ENCODE measurements around the gene CNTNAP1.
A peak's percentile ranks its signal among the peaks of the same experiment; 100 is the strongest.
"Not testable (repeated sequence)": the region's sequence is repeated elsewhere in the genome, so short reads cannot be mapped to it uniquely, and the experiment has no call there.

Gene CNTNAP1

GRCh38 chr17:42704490-42704836, 22.1 kb downstream of the CNTNAP1 start:
- no peaks in the 10 kb centered on the region for H3K4me1 ChIP-seq (ENCODE audit: control insufficient read depth, insufficient read depth, low read length)
- H3K9ac ChIP-seq (ENCODE audit: low read length in 2 of 2), result no peak overlapping the region
- no peak overlapping the region for H3K27ac ChIP-seq (ENCODE audit: low read length)
- no peaks in the 10 kb centered on the region for H3K27me3 ChIP-seq (ENCODE audit: control insufficient read depth in 1 of 2, insufficient read depth in 2 of 2, low read length in 2 of 2)
- H3K4me3 ChIP-seq (ENCODE audit: low read length in 2 of 2), result no peak overlapping the region
- H3K36me3 ChIP-seq (ENCODE audit: control insufficient read depth in 2 of 2, insufficient read depth in 2 of 2, low read length in 2 of 2), result peaks cover 77 to 78% of the 10 kb centered on the region in 2 donors
- no peaks in the 10 kb centered on the region for H3K9me3 ChIP-seq (ENCODE audit: control insufficient read depth in 2 of 2, low read length in 2 of 2)

GRCh38 chr17:42704837-42705494, 22.6 kb downstream of the CNTNAP1 start:
- no peaks in the 10 kb centered on the region for H3K4me1 ChIP-seq (ENCODE audit: control insufficient read depth, insufficient read depth, low read length)
- H3K4me3 ChIP-seq (ENCODE audit: low read length in 2 of 2), result no peak overlapping the region
- peaks cover 80 to 81% of the 10 kb centered on the region in 2 donors for H3K36me3 ChIP-seq (ENCODE audit: control insufficient read depth in 2 of 2, insufficient read depth in 2 of 2, low read length in 2 of 2)
- no peaks in the 10 kb centered on the region for H3K27me3 ChIP-seq (ENCODE audit: control insufficient read depth in 1 of 2, insufficient read depth in 2 of 2, low read length in 2 of 2)
- H3K27ac ChIP-seq (ENCODE audit: low read length), result no peak overlapping the region
- H3K9ac ChIP-seq (ENCODE audit: low read length in 2 of 2), result no peak overlapping the region
- no peaks in the 10 kb centered on the region for H3K9me3 ChIP-seq (ENCODE audit: control insufficient read depth in 2 of 2, low read length in 2 of 2)

GRCh38 chr17:42706732-42707131, 24.4 kb downstream of the CNTNAP1 start:
- peaks cover 70 to 78% of the 10 kb centered on the region in 2 donors for H3K36me3 ChIP-seq (ENCODE audit: control insufficient read depth in 2 of 2, insufficient read depth in 2 of 2, low read length in 2 of 2)
- no peak overlapping the region for H3K27ac ChIP-seq (ENCODE audit: low read length)
- H3K27me3 ChIP-seq (ENCODE audit: control insufficient read depth in 1 of 2, insufficient read depth in 2 of 2, low read length in 2 of 2), result no peaks in the 10 kb centered on the region
- no peaks in the 10 kb centered on the region for H3K9me3 ChIP-seq (ENCODE audit: control insufficient read depth in 2 of 2, low read length in 2 of 2)
- H3K4me3 ChIP-seq (ENCODE audit: low read length in 2 of 2), result no peak overlapping the region
- H3K4me1 ChIP-seq (ENCODE audit: control insufficient read depth, insufficient read depth, low read length), result no peaks in the 10 kb centered on the region
- H3K9ac ChIP-seq (ENCODE audit: low read length in 2 of 2), result no peak overlapping the region

GRCh38 chr17:42708588-42708987, 26.3 kb downstream of the CNTNAP1 start:
- Histone ChIP-seq H3K9ac (ENCODE audit: low read length in 2 of 2) (no peak overlapping the region), H3K36me3 (ENCODE audit: control insufficient read depth in 2 of 2, insufficient read depth in 2 of 2, low read length in 2 of 2) (peaks cover 72 to 77% of the 10 kb centered on the region in 2 donors), H3K27ac (ENCODE audit: low read length) (no peak overlapping the region), H3K4me1 (ENCODE audit: control insufficient read depth, insufficient read depth, low read length) (no peaks in the 10 kb centered on the region), H3K9me3 (ENCODE audit: control insufficient read depth in 2 of 2, low read length in 2 of 2) (no peaks in the 10 kb centered on the region), H3K4me3 (ENCODE audit: low read length in 2 of 2) (no peak overlapping the region), H3K27me3 (ENCODE audit: control insufficient read depth in 1 of 2, insufficient read depth in 2 of 2, low read length in 2 of 2) (no peaks in the 10 kb centered on the region)

GRCh38 chr17:42709561-42709960, 27.2 kb downstream of the CNTNAP1 start:
- Histone ChIP-seq H3K27me3 (ENCODE audit: control insufficient read depth in 1 of 2, insufficient read depth in 2 of 2, low read length in 2 of 2) (no peaks in the 10 kb centered on the region), H3K27ac (ENCODE audit: low read length) (no peak overlapping the region), H3K36me3 (ENCODE audit: control insufficient read depth in 2 of 2, insufficient read depth in 2 of 2, low read length in 2 of 2) (peaks cover 70% of the 10 kb centered on the region in 2 donors), H3K4me3 (ENCODE audit: low read length in 2 of 2) (no peak overlapping the region), H3K4me1 (ENCODE audit: control insufficient read depth, insufficient read depth, low read length) (no peaks in the 10 kb centered on the region), H3K9ac (ENCODE audit: low read length in 2 of 2) (no peak overlapping the region), H3K9me3 (ENCODE audit: control insufficient read depth in 2 of 2, low read length in 2 of 2) (no peaks in the 10 kb centered on the region)

GRCh38 chr17:42720996-42721583, 38.8 kb downstream of the CNTNAP1 start:
- H3K36me3 ChIP-seq (ENCODE audit: control insufficient read depth in 2 of 2, insufficient read depth in 2 of 2, low read length in 2 of 2), result peaks cover 47 to 56% of the 10 kb centered on the region in 2 donors

GRCh38 chr17:42723636-42724035, 41.3 kb downstream of the CNTNAP1 start:
- Histone ChIP-seq H3K27me3 (ENCODE audit: control insufficient read depth in 1 of 2, insufficient read depth in 2 of 2, low read length in 2 of 2) (no peaks in the 10 kb centered on the region), H3K36me3 (ENCODE audit: control insufficient read depth in 2 of 2, insufficient read depth in 2 of 2, low read length in 2 of 2) (peaks cover 36 to 44% of the 10 kb centered on the region in 2 donors), H3K9me3 (ENCODE audit: control insufficient read depth in 2 of 2, low read length in 2 of 2) (no peaks in the 10 kb centered on the region), H3K27ac (ENCODE audit: low read length) (no peak overlapping the region), H3K4me1 (ENCODE audit: control insufficient read depth, insufficient read depth, low read length) (no peaks in the 10 kb centered on the region), H3K9ac (ENCODE audit: low read length in 2 of 2) (no peak overlapping the region), H3K4me3 (ENCODE audit: low read length in 2 of 2) (no peak overlapping the region)

More at GRCh38 chr17:42720996-42721583, 38.8 kb downstream of the CNTNAP1 start:
- Histone ChIP-seq H3K27me3 (ENCODE audit: control insufficient read depth in 1 of 2, insufficient read depth in 2 of 2, low read length in 2 of 2) (no peaks in the 10 kb centered on the region), H3K4me1 (ENCODE audit: control insufficient read depth, insufficient read depth, low read length) (no peaks in the 10 kb centered on the region), H3K4me3 (ENCODE audit: low read length in 2 of 2) (no peak overlapping the region), H3K9me3 (ENCODE audit: control insufficient read depth in 2 of 2, low read length in 2 of 2) (no peaks in the 10 kb centered on the region), H3K27ac (ENCODE audit: low read length) (no peak overlapping the region), H3K9ac (ENCODE audit: low read length in 2 of 2) (no peak overlapping the region)

GRCh38 chr17:42725143-42725542, 42.8 kb downstream of the CNTNAP1 start:
- Histone ChIP-seq H3K9ac (ENCODE audit: low read length in 2 of 2) (no peak overlapping the region), H3K9me3 (ENCODE audit: control insufficient read depth in 2 of 2, low read length in 2 of 2) (no peaks in the 10 kb centered on the region), H3K27me3 (ENCODE audit: control insufficient read depth in 1 of 2, insufficient read depth in 2 of 2, low read length in 2 of 2) (no peaks in the 10 kb centered on the region), H3K27ac (ENCODE audit: low read length) (no peak overlapping the region), H3K4me1 (ENCODE audit: control insufficient read depth, insufficient read depth, low read length) (no peaks in the 10 kb centered on the region), H3K4me3 (ENCODE audit: low read length in 2 of 2) (no peak overlapping the region), H3K36me3 (ENCODE audit: control insufficient read depth in 2 of 2, insufficient read depth in 2 of 2, low read length in 2 of 2) (peaks cover 29 to 39% of the 10 kb centered on the region in 2 donors)

- no peak overlapping the region for H3K9ac ChIP-seq (ENCODE audit: low read length in 2 of 2)
- no peaks in the 10 kb centered on the region for H3K9me3 ChIP-seq (ENCODE audit: control insufficient read depth in 2 of 2, low read length in 2 of 2)
- no peak overlapping the region for H3K4me3 ChIP-seq (ENCODE audit: low read length in 2 of 2)
- peaks cover 16% of the 10 kb centered on the region for H3K4me1 ChIP-seq (ENCODE audit: control insufficient read depth, insufficient read depth, low read length)
- H3K36me3 ChIP-seq (ENCODE audit: control insufficient read depth in 2 of 2, insufficient read depth in 2 of 2, low read length in 2 of 2), result no peaks in the 10 kb centered on the region
- H3K27me3 ChIP-seq (ENCODE audit: control insufficient read depth in 1 of 2, insufficient read depth in 2 of 2, low read length in 2 of 2), result no peaks in the 10 kb centered on the region
- no peak overlapping the region for H3K27ac ChIP-seq (ENCODE audit: low read length)
These were observed 58.4 kb downstream of the CNTNAP1 start for GRCh38 chr17:42740699-42741098.

GRCh38 chr17:42742916-42743315, 60.6 kb downstream of the CNTNAP1 start:
- not testable (repeated sequence) for H3K27ac ChIP-seq (ENCODE audit: low read length); H3K27me3 ChIP-seq (ENCODE audit: control insufficient read depth in 1 of 2, insufficient read depth in 2 of 2, low read length in 2 of 2); H3K4me3 ChIP-seq (ENCODE audit: low read length in 2 of 2); H3K9me3 ChIP-seq (ENCODE audit: control insufficient read depth in 2 of 2, low read length in 2 of 2); H3K36me3 ChIP-seq (ENCODE audit: control insufficient read depth in 2 of 2, insufficient read depth in 2 of 2, low read length in 2 of 2); H3K9ac ChIP-seq (ENCODE audit: low read length in 2 of 2)
- H3K4me1 ChIP-seq (ENCODE audit: control insufficient read depth, insufficient read depth, low read length), result peaks cover 16% of the 10 kb centered on the region

GRCh38 chr17:42743595-42744282, 61.4 kb downstream of the CNTNAP1 start:
- H3K9ac ChIP-seq (ENCODE audit: low read length in 2 of 2), result peak overlapping the region; percentile 81 to 83
- no peaks in the 10 kb centered on the region for H3K36me3 ChIP-seq (ENCODE audit: control insufficient read depth in 2 of 2, insufficient read depth in 2 of 2, low read length in 2 of 2)
- peak overlapping the region; percentile 76 for H3K27ac ChIP-seq (ENCODE audit: low read length)
- peak overlapping the region; percentile 91 to 95 for H3K4me3 ChIP-seq (ENCODE audit: low read length in 2 of 2)
- H3K27me3 ChIP-seq (ENCODE audit: control insufficient read depth in 1 of 2, insufficient read depth in 2 of 2, low read length in 2 of 2), result no peaks in the 10 kb centered on the region
- H3K4me1 ChIP-seq (ENCODE audit: control insufficient read depth, insufficient read depth, low read length), result peaks cover 17% of the 10 kb centered on the region
- H3K9me3 ChIP-seq (ENCODE audit: control insufficient read depth in 2 of 2, low read length in 2 of 2), result no peaks in the 10 kb centered on the region

Measured in stomach smooth muscle (tissue), 2 donors.